HUES64 (cell line): ENCODE measurements around the gene IKZF3.
"Not testable (repeated sequence)": the region's sequence is repeated elsewhere in the genome, so short reads cannot be mapped to it uniquely, and the experiment has no call there.

Experiments used
- H3K27ac ChIP-seq: 2 replicates; pipeline ENCODE4 v1.7.0; 2013; ENCODE audit warnings: low read depth, low read length, inconsistent platforms
- H3K27me3 ChIP-seq: 2 replicates; pipeline ENCODE4 v1.6.1; 2013; ENCODE audit warnings: mild to moderate bottlenecking, low read length; ENCODE audit not compliant: insufficient read depth
- H3K36me3 ChIP-seq: 2 replicates; pipeline ENCODE4 v1.6.1; 2013; ENCODE audit warnings: mild to moderate bottlenecking, low read length; ENCODE audit not compliant: insufficient read depth
- H3K4me1 ChIP-seq: 2 replicates; pipeline ENCODE4 v1.6.1; 2013; ENCODE audit warnings: mild to moderate bottlenecking, low read length, moderate library complexity; ENCODE audit not compliant: insufficient read depth
- H3K4me3 ChIP-seq: 2 replicates; pipeline ENCODE4 v1.5.1; 2013; ENCODE audit warnings: mild to moderate bottlenecking, low read length, moderate library complexity
- H3K9ac ChIP-seq: 2 replicates; pipeline ENCODE4 v1.6.1; 2013; ENCODE audit warnings: mild to moderate bottlenecking, low read depth, low read length
- H3K9me3 ChIP-seq: 2 replicates; pipeline ENCODE4 v1.6.1; 2013; ENCODE audit warnings: low read depth, low read length; ENCODE audit not compliant: insufficient read depth
- whole genome bisulfite sequencing: fragments of 150-250, 120-280 bp; methylation state at CpG from one replicate; pipeline ENCODE4 v1.1.7; 2013; ENCODE audit warnings: missing lambda C conversion rate; 5-methylcytosine and 5-hydroxymethylcytosine counted together

The IKZF3 gene

DNA sequence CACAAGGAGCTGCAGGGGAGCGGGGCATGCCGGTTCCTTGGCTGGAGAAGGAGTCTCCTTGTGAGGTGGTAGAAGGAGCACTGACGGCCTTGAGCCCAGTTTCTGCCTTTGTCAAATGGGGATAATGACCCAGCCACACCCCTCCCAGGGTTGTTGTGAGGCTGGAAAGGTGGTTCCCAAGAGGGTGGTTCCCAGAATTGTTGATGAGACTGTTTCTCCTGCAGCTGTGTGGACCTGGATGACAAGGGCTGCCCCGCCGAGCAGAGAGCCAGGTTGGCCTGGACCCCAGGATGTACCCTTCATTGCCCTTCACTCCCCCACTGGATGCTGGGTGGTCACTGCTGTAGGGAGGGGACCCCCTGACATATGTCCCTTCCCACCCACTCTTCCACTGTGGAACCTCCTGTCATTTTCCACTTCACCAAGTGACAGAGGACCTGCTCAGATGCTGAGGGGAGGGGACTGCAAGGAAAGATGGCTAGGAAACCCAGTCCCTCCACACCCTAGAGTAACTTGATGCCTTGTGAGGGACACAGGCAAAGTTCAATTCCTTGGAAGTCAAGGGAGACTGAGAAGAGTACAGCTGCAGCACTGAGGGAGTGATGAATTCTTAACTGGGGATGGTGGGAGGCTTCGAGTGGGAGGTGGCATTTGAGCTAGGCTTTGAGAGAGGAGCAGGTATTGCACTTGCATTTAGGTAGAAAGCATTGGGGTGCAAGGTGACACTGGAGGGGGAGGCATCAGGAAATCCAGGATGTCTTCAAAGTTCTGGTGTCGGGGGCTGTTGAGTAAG, 144.4 kb downstream of the IKZF3 start:
- Histone ChIP-seq H3K9me3 (no peaks in the 10 kb centered on the region), H3K36me3 (peaks cover 76% of the 10 kb centered on the region), H3K9ac (no peak overlapping the region), H3K27ac (no peak overlapping the region), H3K27me3 (no peaks in the 10 kb centered on the region), H3K4me1 (no peaks in the 10 kb centered on the region), H3K4me3 (no peak overlapping the region)
- WGBS, result 94% methylated on average over 7 of the region's 7 CpGs

GRCh38 chr17:39717660-39718059, 146.5 kb downstream of the IKZF3 start:
- Histone ChIP-seq H3K27ac (no peak overlapping the region), H3K36me3 (peaks cover 85% of the 10 kb centered on the region), H3K4me3 (no peak overlapping the region), H3K9me3 (no peaks in the 10 kb centered on the region), H3K9ac (no peak overlapping the region), H3K4me1 (no peaks in the 10 kb centered on the region), H3K27me3 (no peaks in the 10 kb centered on the region)
- 98% methylated on average over 6 of the region's 6 CpGs for WGBS

DNA sequence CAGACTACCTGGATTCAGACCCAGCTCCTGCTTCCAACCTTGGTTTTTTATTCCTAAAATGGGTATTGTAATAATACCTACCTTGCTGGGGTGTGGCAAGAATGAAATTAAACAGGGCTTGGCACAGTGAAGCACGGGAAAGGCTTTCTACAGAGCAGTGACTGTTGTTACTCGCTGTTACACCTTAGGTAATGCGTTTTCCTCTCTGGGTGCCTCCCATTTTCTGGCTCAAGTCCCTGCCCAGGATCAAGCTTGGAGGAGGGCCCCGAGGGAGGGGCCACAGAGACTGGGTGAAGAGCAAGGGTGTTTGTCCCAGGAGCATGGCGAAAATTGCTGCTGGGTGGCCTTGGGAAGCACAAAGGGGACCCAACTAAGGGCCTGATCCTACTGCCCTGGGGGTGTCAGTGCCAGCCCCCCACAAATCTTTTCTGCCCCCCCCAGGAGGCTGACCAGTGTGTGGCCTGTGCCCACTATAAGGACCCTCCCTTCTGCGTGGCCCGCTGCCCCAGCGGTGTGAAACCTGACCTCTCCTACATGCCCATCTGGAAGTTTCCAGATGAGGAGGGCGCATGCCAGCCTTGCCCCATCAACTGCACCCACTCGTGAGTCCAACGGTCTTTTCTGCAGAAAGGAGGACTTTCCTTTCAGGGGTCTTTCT, 147.1 kb downstream of the IKZF3 start:
- no peak overlapping the region for H3K27ac ChIP-seq
- 93% methylated on average over 11 of the region's 11 CpGs for WGBS
- H3K9ac ChIP-seq, result no peak overlapping the region

DNA sequence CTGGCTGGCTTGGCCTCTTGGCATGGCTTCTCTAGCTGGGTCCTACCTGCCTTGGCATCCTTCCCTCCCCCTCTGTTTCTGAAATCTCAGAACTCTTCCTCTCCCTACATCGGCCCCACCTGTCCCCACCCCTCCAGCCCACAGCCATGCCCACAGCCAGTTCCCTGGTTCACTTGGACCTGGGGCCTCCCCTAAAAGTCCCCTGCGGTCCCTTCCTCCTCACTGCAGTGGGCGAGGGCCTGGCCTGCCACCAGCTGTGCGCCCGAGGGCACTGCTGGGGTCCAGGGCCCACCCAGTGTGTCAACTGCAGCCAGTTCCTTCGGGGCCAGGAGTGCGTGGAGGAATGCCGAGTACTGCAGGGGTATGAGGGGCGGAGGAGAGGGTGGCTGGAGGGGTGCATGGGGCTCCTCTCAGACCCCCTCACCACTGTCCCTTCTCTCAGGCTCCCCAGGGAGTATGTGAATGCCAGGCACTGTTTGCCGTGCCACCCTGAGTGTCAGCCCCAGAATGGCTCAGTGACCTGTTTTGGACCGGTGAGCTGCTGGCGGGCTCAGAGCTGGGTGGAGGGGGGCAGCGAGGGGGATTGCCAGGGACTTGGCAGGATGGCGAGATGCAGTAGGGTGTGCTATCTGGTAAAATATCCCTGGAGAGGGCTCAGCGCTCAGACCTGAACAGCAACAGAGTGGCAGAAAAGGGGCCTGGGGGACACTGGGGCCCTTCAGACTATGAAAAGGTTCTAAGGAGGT, 147.9 kb downstream of the IKZF3 start:
- Histone ChIP-seq H3K9ac (no peak overlapping the region), H3K4me1 (no peaks in the 10 kb centered on the region), H3K4me3 (no peak overlapping the region), H3K27ac (no peak overlapping the region), H3K9me3 (no peaks in the 10 kb centered on the region), H3K27me3 (no peaks in the 10 kb centered on the region), H3K36me3 (peaks cover 89% of the 10 kb centered on the region)
- WGBS, result 96% methylated on average over 15 of the region's 15 CpGs

More for the DNA sequence above, 147.1 kb downstream of the IKZF3 start:
- no peaks in the 10 kb centered on the region for H3K27me3 ChIP-seq
- no peaks in the 10 kb centered on the region for H3K4me1 ChIP-seq
- H3K9me3 ChIP-seq, result no peaks in the 10 kb centered on the region
- H3K36me3 ChIP-seq, result peaks cover 89% of the 10 kb centered on the region
- no peak overlapping the region for H3K4me3 ChIP-seq

DNA sequence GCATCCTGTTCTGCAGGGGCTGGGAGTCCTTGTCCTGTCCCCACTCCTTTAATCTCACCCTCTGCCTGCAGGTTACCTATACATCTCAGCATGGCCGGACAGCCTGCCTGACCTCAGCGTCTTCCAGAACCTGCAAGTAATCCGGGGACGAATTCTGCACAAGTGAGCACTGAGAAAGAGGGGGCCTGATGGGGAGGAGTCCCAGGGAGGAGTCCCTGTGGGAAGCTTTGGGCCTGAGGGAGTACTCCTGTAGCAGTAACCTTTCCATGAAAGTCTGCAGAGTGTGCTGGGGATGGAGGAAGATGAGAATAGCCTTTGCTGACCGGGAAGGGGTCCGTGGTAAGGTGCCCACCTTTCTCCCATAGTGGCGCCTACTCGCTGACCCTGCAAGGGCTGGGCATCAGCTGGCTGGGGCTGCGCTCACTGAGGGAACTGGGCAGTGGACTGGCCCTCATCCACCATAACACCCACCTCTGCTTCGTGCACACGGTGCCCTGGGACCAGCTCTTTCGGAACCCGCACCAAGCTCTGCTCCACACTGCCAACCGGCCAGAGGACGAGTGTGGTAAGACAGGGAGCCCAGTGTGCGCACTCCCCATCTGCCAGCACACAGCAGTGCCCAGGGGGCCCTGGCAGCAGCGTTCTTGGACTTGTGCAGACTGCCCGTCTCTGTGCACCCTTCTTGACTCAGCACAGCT, 148.6 kb downstream of the IKZF3 start:
- no peak overlapping the region for H3K9ac ChIP-seq
- H3K36me3 ChIP-seq, result peaks cover 96% of the 10 kb centered on the region
- no peak overlapping the region for H3K27ac ChIP-seq
- H3K4me1 ChIP-seq, result no peaks in the 10 kb centered on the region
- H3K9me3 ChIP-seq, result no peaks in the 10 kb centered on the region
- 96% methylated on average over 18 of the region's 18 CpGs for WGBS
- H3K4me3 ChIP-seq, result no peak overlapping the region
- H3K27me3 ChIP-seq, result no peaks in the 10 kb centered on the region

GRCh38 chr17:39714234-39714633, 149.9 kb downstream of the IKZF3 start:
- no peaks in the 10 kb centered on the region for H3K9me3 ChIP-seq
- H3K4me3 ChIP-seq, result no peak overlapping the region
- no peak overlapping the region for H3K27ac ChIP-seq
- H3K9ac ChIP-seq, result no peak overlapping the region
- H3K27me3 ChIP-seq, result no peaks in the 10 kb centered on the region
- peaks cover 96% of the 10 kb centered on the region for H3K36me3 ChIP-seq
- H3K4me1 ChIP-seq, result no peaks in the 10 kb centered on the region
- 98% methylated on average over 4 of the region's 4 CpGs for WGBS

- no peak overlapping the region for H3K9ac ChIP-seq
- H3K9me3 ChIP-seq, result no peaks in the 10 kb centered on the region
- 94% methylated on average over 10 of the region's 10 CpGs for WGBS
- H3K27ac ChIP-seq, result no peak overlapping the region
- peaks cover 95% of the 10 kb centered on the region for H3K36me3 ChIP-seq
- H3K4me3 ChIP-seq, result no peak overlapping the region
- H3K4me1 ChIP-seq, result no peaks in the 10 kb centered on the region
- no peaks in the 10 kb centered on the region for H3K27me3 ChIP-seq
Observed at GRCh38 chr17:39711851-39712250, 152.3 kb downstream of the IKZF3 start.

GRCh38 chr17:39711071-39711470, 153.0 kb downstream of the IKZF3 start:
- H3K9ac ChIP-seq, H3K4me3 ChIP-seq, H3K9me3 ChIP-seq, H3K27ac ChIP-seq, H3K27me3 ChIP-seq, H3K4me1 ChIP-seq: not testable (repeated sequence)
- WGBS, result 94% methylated on average over 11 of the region's 11 CpGs
- peaks cover 95% of the 10 kb centered on the region for H3K36me3 ChIP-seq

GRCh38 chr17:39709998-39710964, 153.8 kb downstream of the IKZF3 start:
- Histone ChIP-seq H3K4me1 (peaks cover 8% of the 10 kb centered on the region), H3K4me3 (no peak overlapping the region), H3K9me3 (no peaks in the 10 kb centered on the region), H3K27me3 (no peaks in the 10 kb centered on the region), H3K27ac (no peak overlapping the region), H3K9ac (no peak overlapping the region), H3K36me3 (peaks cover 90% of the 10 kb centered on the region)
- 96% methylated on average over 20 of the region's 20 CpGs for WGBS

DNA sequence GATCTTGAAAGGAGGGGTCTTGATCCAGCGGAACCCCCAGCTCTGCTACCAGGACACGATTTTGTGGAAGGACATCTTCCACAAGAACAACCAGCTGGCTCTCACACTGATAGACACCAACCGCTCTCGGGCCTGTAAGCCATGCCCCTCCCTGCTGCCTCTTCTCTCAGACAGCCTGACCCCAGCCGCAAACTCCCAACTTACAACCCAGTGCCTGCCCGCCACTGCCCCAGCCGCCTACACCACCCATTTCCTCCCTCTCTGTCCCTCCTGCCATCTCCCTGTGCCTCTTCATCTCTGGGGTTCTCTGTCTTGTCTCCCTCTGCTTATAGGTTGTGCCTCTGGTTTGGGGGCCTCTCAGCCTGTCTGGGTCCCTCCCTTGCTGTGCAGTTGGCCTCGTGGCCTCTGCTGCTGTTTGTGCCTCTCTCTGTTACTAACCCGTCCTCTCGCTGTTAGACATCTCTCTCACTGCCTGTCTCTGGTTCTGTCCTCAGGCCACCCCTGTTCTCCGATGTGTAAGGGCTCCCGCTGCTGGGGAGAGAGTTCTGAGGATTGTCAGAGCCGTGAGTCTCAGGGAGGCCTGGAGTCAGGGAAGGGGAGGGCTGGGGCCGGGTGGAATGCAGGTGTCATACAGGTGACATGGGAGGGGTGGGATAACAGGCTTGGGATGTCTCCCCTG, 154.7 kb downstream of the IKZF3 start:
- Histone ChIP-seq H3K36me3 (peaks cover 83% of the 10 kb centered on the region), H3K27me3 (no peaks in the 10 kb centered on the region), H3K9ac (no peak overlapping the region), H3K4me3 (no peak overlapping the region), H3K9me3 (no peaks in the 10 kb centered on the region), H3K4me1 (peaks cover 15% of the 10 kb centered on the region), H3K27ac (no peak overlapping the region)
- 93% methylated on average over 14 of the region's 14 CpGs for WGBS
